ENCODE results near the gene C2orf81. TPM values are rescaled to one million over a fixed set of nuclear protein-coding genes. Genes with fewer than 3 reads are reported as not detected.

The C2orf81 gene
- total and polyA plus RNA-seq, 10 of the 15 experiments (the other 5 are each of a cell fraction or from before 2014, with no cell fraction given) = 0.10 to 9.8 (median 2.7) TPM

DNA sequence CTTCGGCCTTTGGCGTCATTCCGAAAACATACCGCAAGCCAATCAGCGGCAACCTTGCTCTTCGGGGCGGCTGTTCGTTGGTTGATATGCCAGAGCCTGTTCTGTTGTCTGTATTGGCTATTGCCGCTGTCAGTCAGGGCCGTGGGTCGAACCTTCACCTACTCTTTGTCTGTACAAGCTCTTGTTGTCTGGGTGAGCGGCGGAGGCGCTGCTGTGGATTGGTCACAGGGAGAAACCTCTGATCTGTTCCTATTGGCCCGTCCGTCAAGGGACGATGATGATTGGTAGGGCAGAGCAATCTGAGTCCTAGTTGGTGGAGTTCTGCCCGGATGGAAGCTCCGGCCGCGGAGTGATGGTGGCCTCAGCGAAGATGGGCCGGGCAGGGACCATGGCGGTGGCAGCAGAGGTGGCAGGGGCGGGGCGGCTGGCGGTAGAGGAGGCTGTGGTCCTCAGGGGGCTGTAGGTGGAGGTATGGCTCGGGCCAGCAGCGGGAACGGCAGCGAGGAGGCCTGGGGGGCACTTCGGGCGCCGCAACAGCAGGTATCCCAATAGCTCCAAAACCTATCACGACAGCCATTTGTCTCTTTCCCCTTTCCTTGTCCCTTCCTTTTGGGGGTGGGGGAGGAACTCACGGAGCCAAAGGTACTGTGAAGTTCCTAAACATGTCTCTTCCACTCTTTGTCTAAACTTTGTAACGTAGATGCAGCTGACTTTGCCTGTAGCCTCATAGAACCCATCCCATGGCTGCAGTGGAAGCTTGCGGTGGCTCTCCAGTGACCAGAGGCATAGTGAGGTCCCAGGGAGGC, 36.9 kb upstream of the C2orf81 start, which contains the start of gene WBP1 (continued):
- TF ChIP-seq, protein P1, sequence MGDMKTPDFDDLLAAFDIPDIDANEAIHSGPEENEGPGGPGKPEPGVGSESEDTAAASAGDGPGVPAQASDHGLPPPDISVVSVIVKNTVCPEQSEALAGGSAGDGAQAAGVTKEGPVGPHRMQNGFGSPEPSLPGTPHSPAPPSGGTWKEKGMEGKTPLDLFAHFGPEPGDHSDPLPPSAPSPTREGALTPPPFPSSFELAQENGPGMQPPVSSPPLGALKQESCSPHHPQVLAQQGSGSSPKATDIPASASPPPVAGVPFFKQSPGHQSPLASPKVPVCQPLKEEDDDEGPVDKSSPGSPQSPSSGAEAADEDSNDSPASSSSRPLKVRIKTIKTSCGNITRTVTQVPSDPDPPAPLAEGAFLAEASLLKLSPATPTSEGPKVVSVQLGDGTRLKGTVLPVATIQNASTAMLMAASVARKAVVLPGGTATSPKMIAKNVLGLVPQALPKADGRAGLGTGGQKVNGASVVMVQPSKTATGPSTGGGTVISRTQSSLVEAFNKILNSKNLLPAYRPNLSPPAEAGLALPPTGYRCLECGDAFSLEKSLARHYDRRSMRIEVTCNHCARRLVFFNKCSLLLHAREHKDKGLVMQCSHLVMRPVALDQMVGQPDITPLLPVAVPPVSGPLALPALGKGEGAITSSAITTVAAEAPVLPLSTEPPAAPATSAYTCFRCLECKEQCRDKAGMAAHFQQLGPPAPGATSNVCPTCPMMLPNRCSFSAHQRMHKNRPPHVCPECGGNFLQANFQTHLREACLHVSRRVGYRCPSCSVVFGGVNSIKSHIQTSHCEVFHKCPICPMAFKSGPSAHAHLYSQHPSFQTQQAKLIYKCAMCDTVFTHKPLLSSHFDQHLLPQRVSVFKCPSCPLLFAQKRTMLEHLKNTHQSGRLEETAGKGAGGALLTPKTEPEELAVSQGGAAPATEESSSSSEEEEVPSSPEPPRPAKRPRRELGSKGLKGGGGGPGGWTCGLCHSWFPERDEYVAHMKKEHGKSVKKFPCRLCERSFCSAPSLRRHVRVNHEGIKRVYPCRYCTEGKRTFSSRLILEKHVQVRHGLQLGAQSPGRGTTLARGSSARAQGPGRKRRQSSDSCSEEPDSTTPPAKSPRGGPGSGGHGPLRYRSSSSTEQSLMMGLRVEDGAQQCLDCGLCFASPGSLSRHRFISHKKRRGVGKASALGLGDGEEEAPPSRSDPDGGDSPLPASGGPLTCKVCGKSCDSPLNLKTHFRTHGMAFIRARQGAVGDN (IDR thresholded peaks at IDR 0.05) = no peak
- TF ChIP-seq SMAD1 (IDR thresholded peaks at IDR 0.05; ENCODE audit: low read depth, partially characterized antibody) = no peak
- no peak for TF ChIP-seq KLF5 (IDR thresholded peaks at IDR 0.05; ENCODE audit: partially characterized antibody)
- TF ChIP-seq HDAC2 (IDR thresholded peaks at IDR 0.05) = no peak
- peak; percentile 59; the same call in 2 of the 3 replicates for TF ChIP-seq POU2F2 (IDR thresholded peaks at IDR 0.05; ENCODE audit: borderline replicate concordance, low read depth, low read length)
- TF ChIP-seq YY1 (IDR thresholded peaks at IDR 0.05; ENCODE audit: low read depth, low read length) = peak; percentile 90
- no peak for TF ChIP-seq NR2C2 (IDR thresholded peaks at IDR 0.05; ENCODE audit: borderline replicate concordance, control insufficient read depth, insufficient read length, low read depth)
- no peak for TF ChIP-seq BRCA1 (IDR thresholded peaks at IDR 0.05; ENCODE audit: low read depth, low read length)
- TF ChIP-seq, protein P2, sequence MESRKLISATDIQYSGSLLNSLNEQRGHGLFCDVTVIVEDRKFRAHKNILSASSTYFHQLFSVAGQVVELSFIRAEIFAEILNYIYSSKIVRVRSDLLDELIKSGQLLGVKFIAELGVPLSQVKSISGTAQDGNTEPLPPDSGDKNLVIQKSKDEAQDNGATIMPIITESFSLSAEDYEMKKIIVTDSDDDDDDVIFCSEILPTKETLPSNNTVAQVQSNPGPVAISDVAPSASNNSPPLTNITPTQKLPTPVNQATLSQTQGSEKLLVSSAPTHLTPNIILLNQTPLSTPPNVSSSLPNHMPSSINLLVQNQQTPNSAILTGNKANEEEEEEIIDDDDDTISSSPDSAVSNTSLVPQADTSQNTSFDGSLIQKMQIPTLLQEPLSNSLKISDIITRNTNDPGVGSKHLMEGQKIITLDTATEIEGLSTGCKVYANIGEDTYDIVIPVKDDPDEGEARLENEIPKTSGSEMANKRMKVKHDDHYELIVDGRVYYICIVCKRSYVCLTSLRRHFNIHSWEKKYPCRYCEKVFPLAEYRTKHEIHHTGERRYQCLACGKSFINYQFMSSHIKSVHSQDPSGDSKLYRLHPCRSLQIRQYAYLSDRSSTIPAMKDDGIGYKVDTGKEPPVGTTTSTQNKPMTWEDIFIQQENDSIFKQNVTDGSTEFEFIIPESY (IDR thresholded peaks at IDR 0.05) = no peak
- TF ChIP-seq SRF (IDR thresholded peaks at IDR 0.05; ENCODE audit: low read depth in 2 of 2, low read length in 2 of 2) = no peak
- TF ChIP-seq RB1 (IDR thresholded peaks at IDR 0.05; ENCODE audit: borderline replicate concordance) = 0 out of 2 replicates have a peak, but pooled peaks have one; percentile 27
- TF ChIP-seq SIX5 (IDR thresholded peaks at IDR 0.05; ENCODE audit: low read depth, low read length, severe bottlenecking) = no peak
- TF ChIP-seq TCF3 (IDR thresholded peaks at IDR 0.05; ENCODE audit: borderline replicate concordance, insufficient read depth, low read depth, low read length) = no peak
- TF ChIP-seq ZNF24 (IDR thresholded peaks at IDR 0.05) = no peak
- TF ChIP-seq CBX3 (IDR thresholded peaks at IDR 0.05; ENCODE audit: borderline replicate concordance, low read depth) = no peak
- no peak for TF ChIP-seq SUPT20H (IDR thresholded peaks at IDR 0.05; ENCODE audit: borderline replicate concordance, control insufficient read depth, low read depth, low read length)
- TF ChIP-seq EED (IDR thresholded peaks at IDR 0.05; ENCODE audit: low read depth) = no peak
- TF ChIP-seq, protein P3, sequence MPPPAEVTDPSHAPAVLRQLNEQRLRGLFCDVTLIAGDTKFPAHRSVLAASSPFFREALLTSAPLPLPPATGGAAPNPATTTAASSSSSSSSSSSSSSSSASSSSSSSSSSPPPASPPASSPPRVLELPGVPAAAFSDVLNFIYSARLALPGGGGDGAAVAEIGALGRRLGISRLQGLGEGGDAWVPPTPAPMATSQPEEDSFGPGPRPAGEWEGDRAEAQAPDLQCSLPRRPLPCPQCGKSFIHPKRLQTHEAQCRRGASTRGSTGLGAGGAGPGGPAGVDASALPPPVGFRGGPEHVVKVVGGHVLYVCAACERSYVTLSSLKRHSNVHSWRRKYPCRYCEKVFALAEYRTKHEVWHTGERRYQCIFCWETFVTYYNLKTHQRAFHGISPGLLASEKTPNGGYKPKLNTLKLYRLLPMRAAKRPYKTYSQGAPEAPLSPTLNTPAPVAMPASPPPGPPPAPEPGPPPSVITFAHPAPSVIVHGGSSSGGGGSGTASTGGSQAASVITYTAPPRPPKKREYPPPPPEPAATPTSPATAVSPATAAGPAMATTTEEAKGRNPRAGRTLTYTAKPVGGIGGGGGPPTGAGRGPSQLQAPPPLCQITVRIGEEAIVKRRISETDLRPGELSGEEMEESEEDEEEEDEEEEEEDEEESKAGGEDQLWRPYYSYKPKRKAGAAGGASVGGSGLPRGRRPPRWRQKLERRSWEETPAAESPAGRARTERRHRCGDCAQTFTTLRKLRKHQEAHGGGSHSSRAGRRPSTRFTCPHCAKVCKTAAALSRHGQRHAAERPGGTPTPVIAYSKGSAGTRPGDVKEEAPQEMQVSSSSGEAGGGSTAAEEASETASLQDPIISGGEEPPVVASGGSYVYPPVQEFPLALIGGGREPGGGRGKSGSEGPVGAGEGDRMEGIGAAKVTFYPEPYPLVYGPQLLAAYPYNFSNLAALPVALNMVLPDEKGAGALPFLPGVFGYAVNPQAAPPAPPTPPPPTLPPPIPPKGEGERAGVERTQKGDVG (CRISPR knock-in tag; IDR thresholded peaks at IDR 0.05) = no peak
- TF ChIP-seq JUNB (IDR thresholded peaks at IDR 0.05) = no peak
- no peak; the same call in 1 of the 2 replicates for TF ChIP-seq NFIC (IDR thresholded peaks at IDR 0.05; ENCODE audit: low read depth, low read length)
- TF ChIP-seq NFYB (IDR thresholded peaks at IDR 0.05; ENCODE audit: insufficient read depth, low read depth, low read length) = peak; percentile 91
- peak; percentile 89 for TF ChIP-seq RFX5 (IDR thresholded peaks at IDR 0.05; ENCODE audit: low read depth, low read length)
